Peyer's patch (tissue), 4 donors: Measurements from ENCODE around the gene GINS2. TPM values are rescaled to one million over a fixed set of nuclear protein-coding genes. Genes with fewer than 3 reads are reported as not detected.
A peak's percentile ranks its signal among the peaks of the same experiment; 100 is the strongest.

ENCODE experiments used
- DNase-seq, 3 donors: peaks; one replicate each; pipeline ENCODE4 v3.0.0-alpha.2; 2017 to 2019
- H3K27ac ChIP-seq, 4 donors: fragments of 200-600 bp; sonication (generic); one replicate each; pipeline ENCODE4 v1.5.1; 2016 to 2019
- H3K27me3 ChIP-seq, 2 donors: fragments of 200-600 bp; sonication (generic); one replicate each; pipeline ENCODE4 v1.5.1; 2019
- H3K36me3 ChIP-seq, 3 donors: fragments of 200-600 bp; sonication (generic); one replicate each; pipeline ENCODE4 v1.5.1; 2016 to 2019
- H3K4me1 ChIP-seq, 4 donors: fragments of 200-600 bp; sonication (generic); one replicate each; pipeline ENCODE4 v1.5.1; 2016 to 2019
- H3K4me3 ChIP-seq, 4 donors: fragments of 200-600 bp; sonication (generic); 1 replicate in 3 of 4; 2 replicates in 1 of 4; pipeline ENCODE4 v1.5.1; 2016 to 2019; ENCODE audit warnings: mild to moderate bottlenecking in 1 of 4
- H3K9me3 ChIP-seq, 4 donors: fragments of 200-600 bp; sonication (generic); one replicate each; pipeline ENCODE4 v1.5.1; 2016 to 2019; ENCODE audit warnings: mild to moderate bottlenecking in 1 of 4
- POLR2A ChIP-seq, 2 donors: fragments of 450-650 bp; IDR thresholded peaks; one replicate each; pipeline ENCODE4 v1.5.1; 2017; ENCODE audit warnings: antibody characterized with exemption in 2 of 2, mild to moderate bottlenecking in 2 of 2, moderate library complexity in 2 of 2
- total RNA-seq, 4 donors: library from RNA; depleted of rRNA; stranded (reverse); fragments of >200 nt; gene quantifications; one replicate each; pipeline ENCODE4 v1.1.0, GENCODE V29; 2016
- TF ChIP-seq, protein P1 (sequence below), 6 experiments: fragments of 450-650 bp in 4 of 6; fragments of 200-600 bp in 2 of 6; sonication (generic) in 1 of 6; IDR thresholded peaks; one replicate each; pipeline ENCODE4 v1.5.1; 2017 to 2019; ENCODE audit warnings: antibody characterized with exemption in 6 of 6, mild to moderate bottlenecking in 3 of 6, moderate library complexity in 1 of 6

The GINS2 gene
- total RNA-seq, 4 donors from 2014 or later: 2.9 to 10.7 (median 5.2) TPM

DNA sequence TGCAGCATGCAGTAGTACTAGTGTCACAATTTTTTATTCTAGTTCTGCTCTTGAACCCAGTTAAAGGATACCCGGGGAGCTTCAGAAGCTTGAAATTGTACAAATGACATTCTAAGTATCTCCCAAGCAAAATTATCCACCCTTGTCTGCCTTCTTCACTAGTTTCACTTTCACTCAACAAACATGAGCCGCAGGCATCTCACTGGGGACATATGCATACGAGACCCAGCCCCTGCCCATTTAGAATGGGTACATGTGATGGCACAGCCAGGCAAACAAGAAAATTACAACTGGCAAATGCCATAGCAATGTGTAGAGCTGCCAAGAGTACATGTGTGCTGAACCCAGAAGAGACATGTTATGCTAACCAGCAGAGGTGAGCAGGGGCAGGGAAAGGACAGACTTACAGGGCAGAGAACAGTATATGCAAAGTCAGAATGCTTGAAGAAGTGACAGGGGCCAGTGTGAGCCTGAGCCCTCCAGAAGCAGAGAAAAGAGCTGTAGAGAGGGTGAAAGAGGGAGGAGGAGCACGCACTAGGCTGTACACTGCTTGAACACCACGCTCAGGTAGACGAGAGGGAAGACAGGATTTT, 8.3 kb downstream of the GINS2 start:
- peak overlapping the region in 1 of 4 donors; percentile 36 for H3K27ac ChIP-seq
- peaks cover 0 to 27% (median 10%) of the 10 kb centered on the region in 4 donors for H3K4me1 ChIP-seq
- no peak overlapping the region for H3K4me3 ChIP-seq
- H3K9me3 ChIP-seq: no peaks in the 10 kb centered on the region
- H3K27me3 ChIP-seq: no peaks in the 10 kb centered on the region
- no peak for TF ChIP-seq POLR2A (IDR thresholded peaks at IDR 0.05)
- TF ChIP-seq, protein P1, sequence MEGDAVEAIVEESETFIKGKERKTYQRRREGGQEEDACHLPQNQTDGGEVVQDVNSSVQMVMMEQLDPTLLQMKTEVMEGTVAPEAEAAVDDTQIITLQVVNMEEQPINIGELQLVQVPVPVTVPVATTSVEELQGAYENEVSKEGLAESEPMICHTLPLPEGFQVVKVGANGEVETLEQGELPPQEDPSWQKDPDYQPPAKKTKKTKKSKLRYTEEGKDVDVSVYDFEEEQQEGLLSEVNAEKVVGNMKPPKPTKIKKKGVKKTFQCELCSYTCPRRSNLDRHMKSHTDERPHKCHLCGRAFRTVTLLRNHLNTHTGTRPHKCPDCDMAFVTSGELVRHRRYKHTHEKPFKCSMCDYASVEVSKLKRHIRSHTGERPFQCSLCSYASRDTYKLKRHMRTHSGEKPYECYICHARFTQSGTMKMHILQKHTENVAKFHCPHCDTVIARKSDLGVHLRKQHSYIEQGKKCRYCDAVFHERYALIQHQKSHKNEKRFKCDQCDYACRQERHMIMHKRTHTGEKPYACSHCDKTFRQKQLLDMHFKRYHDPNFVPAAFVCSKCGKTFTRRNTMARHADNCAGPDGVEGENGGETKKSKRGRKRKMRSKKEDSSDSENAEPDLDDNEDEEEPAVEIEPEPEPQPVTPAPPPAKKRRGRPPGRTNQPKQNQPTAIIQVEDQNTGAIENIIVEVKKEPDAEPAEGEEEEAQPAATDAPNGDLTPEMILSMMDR (IDR thresholded peaks at IDR 0.05): no peak
- DNase-seq: no peak
- H3K36me3 ChIP-seq: peaks cover 0 to 19% (median 0%) of the 10 kb centered on the region in 3 donors

DNA sequence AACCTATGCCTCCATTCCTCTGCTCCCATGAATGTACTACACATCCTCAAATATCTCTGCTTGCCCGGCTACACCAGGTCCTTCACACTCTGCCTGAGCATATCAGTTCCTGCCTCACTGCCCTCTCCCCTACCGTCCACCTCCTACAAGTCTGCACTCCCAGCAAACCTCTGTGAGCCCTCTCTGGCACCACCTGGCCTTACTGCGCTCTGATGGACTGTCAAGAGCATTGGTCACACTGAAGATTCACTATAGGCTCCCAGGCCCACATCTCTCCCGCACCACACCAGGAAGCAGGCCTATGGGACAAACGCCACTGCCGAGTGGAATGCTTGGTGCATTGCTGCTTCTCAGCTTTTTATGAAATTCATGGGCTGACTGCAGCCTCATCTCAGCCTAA, 8.9 kb downstream of the GINS2 start:
- H3K27me3 ChIP-seq: no peaks in the 10 kb centered on the region
- DNase-seq: no peak
- peaks cover 0 to 27% (median 10%) of the 10 kb centered on the region in 4 donors for H3K4me1 ChIP-seq
- no peak for TF ChIP-seq POLR2A (IDR thresholded peaks at IDR 0.05)
- TF ChIP-seq, protein P1 (IDR thresholded peaks at IDR 0.05): no peak
- H3K36me3 ChIP-seq: peaks cover 0 to 22% (median 0%) of the 10 kb centered on the region in 3 donors
- no peak overlapping the region for H3K4me3 ChIP-seq
- no peak overlapping the region for H3K27ac ChIP-seq
- no peaks in the 10 kb centered on the region for H3K9me3 ChIP-seq

DNA sequence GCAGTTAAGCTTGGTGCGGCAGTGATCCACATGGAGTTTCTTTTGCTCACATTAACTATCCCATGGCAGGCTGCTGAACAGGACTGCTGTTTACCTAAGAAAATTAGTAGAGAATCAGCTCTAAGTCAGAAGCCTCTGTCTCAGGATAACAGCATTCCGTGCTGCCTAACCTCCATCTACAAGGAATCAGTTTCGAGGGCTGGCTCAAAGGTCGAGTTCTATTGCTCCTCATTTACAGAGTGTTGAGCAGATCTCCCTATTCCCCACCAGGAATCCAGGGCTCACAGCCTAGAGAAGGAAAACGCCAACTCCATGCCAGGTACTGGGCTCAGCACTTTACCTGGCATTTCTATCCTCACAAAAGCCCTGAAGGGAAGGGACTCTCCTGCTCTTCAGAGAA, 9.9 kb downstream of the GINS2 start:
- TF ChIP-seq, protein P1 (IDR thresholded peaks at IDR 0.05): no peak
- TF ChIP-seq POLR2A (IDR thresholded peaks at IDR 0.05): no peak
- Histone ChIP-seq H3K27ac (peak overlapping the region in 2 of 4 donors; percentile 2 to 5), H3K4me3 (no peak overlapping the region), H3K4me1 (peaks cover 0 to 35% (median 10%) of the 10 kb centered on the region in 4 donors), H3K9me3 (no peaks in the 10 kb centered on the region), H3K36me3 (peaks cover 0 to 33% (median 0%) of the 10 kb centered on the region in 3 donors), H3K27me3 (no peaks in the 10 kb centered on the region)
- peak in 1 of 3 donors; percentile 75 for DNase-seq

DNA sequence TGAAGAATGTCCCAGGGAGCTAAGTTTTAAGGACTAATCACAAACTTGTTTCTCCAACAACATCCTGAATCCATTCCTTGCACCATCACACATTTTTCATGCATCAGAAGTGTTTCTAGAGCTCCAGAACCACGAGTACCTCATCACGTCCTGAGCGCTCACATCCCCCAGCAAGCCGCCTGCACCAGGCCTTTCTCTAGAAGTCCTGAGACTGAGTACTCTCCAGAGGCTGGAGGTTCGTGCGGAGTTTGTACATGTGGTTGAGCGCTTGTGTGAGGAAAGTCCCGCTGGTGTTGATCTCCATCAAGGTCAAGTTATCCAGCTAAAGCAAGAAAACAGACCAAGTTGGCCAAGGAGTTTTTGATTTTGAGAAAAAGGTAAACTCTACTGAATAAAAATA, 10.7 kb downstream of the GINS2 start:
- peaks cover 0 to 41% (median 10%) of the 10 kb centered on the region in 4 donors for H3K4me1 ChIP-seq
- no peak for DNase-seq
- H3K36me3 ChIP-seq: peaks cover 0 to 33% (median 0%) of the 10 kb centered on the region in 3 donors
- no peaks in the 10 kb centered on the region for H3K9me3 ChIP-seq
- H3K27me3 ChIP-seq: no peaks in the 10 kb centered on the region
- no peak overlapping the region for H3K27ac ChIP-seq
- no peak overlapping the region for H3K4me3 ChIP-seq
- TF ChIP-seq, protein P1 (IDR thresholded peaks at IDR 0.05): no peak
- no peak for TF ChIP-seq POLR2A (IDR thresholded peaks at IDR 0.05)

DNA sequence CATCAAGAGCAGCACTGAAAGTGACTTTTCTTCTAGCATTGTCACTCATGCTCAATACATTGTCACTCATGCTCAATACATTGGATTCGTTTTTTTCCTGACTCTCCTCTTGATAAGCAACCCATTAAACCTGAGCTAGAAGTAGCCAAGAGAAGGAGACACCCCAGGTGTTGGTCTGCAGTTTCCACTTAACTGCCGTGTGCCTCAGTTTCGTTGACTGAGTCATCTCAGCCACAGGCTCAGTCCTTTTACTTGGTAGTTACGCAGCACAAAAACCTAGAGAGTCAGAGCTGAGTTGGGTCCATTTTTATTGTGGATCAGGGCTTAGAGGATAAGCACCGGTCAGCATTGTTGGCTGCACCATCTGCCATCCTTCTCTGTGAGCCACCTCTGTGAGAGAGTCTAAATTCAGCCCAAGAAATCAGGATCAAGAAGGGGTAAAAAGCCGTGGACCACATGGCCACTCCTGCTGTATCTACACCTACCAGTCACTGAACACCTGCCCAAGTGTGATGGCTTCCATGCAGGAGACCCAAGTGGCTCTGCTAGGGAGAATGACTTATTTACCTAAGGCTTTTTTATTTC, 11.3 kb downstream of the GINS2 start:
- Histone ChIP-seq H3K36me3 (peaks cover 0 to 39% (median 0%) of the 10 kb centered on the region in 3 donors), H3K4me3 (no peak overlapping the region), H3K27ac (no peak overlapping the region), H3K4me1 (peaks cover 0 to 41% (median 10%) of the 10 kb centered on the region in 4 donors), H3K9me3 (no peaks in the 10 kb centered on the region), H3K27me3 (no peaks in the 10 kb centered on the region)
- no peak for TF ChIP-seq POLR2A (IDR thresholded peaks at IDR 0.05)
- TF ChIP-seq, protein P1 (IDR thresholded peaks at IDR 0.05): no peak
- no peak for DNase-seq
